Calu3 (cell line): ENCODE data around the gene DOCK1. TPM values are rescaled to one million over a fixed set of nuclear protein-coding genes. Genes with fewer than 3 reads are reported as not detected.

Experiments used
- BruUV-seq: library from RNA; stranded (reverse); fragments of 400-500 nt; replicated peaks from 2 replicates; lab custom pipeline; 2021; lab: Mats Ljungman, UMichigan
- CTCF ChIA-PET: fragments of 300-600 bp; sonication (Branson Sonifier 250); formaldehyde crosslinking; loops from one replicate; lab custom pipeline; 2022; ENCODE audit warnings: antibody characterized with exemption; lab: Charles Lee
- DNase-seq: peaks from one replicate; pipeline ENCODE4 v3.0.0; 2022
- H3K27ac Mint-ChIP-seq: one replicate; pipeline ENCODE4 v1.8.0; 2022; ENCODE audit warnings: mixed read lengths; ENCODE audit not compliant: unreplicated experiment
- H3K27me3 Mint-ChIP-seq: one replicate; pipeline ENCODE4 v1.8.0; 2022; ENCODE audit warnings: mixed read lengths; ENCODE audit not compliant: unreplicated experiment
- H3K36me3 Mint-ChIP-seq: one replicate; pipeline ENCODE4 v1.8.0; 2022; ENCODE audit warnings: mild to moderate bottlenecking, moderate library complexity, mixed read lengths; ENCODE audit not compliant: insufficient read depth, unreplicated experiment
- H3K4me1 Mint-ChIP-seq: one replicate; pipeline ENCODE4 v1.8.0; 2022; ENCODE audit warnings: mild to moderate bottlenecking, low read depth, mixed read lengths; ENCODE audit not compliant: unreplicated experiment
- H3K4me3 Mint-ChIP-seq: one replicate; pipeline ENCODE4 v1.8.0; 2022; ENCODE audit warnings: mild to moderate bottlenecking, low read depth, moderate library complexity, mixed read lengths; ENCODE audit not compliant: unreplicated experiment
- H3K9me3 Mint-ChIP-seq: one replicate; pipeline ENCODE4 v1.8.0; 2022; ENCODE audit warnings: low read depth, mixed read lengths; ENCODE audit not compliant: unreplicated experiment
- CTCF ChIP-seq: fragments of 200-600 bp; IDR thresholded peaks from one replicate; pipeline ENCODE4 v1.8.0; 2022; ENCODE audit warnings: antibody characterized with exemption; ENCODE audit not compliant: unreplicated experiment
- intact Hi-C: fragments of 100-400 bp; cut with micrococcal nuclease; formaldehyde crosslinking; loops from one replicate; pipeline ENCODE4 v1.10.0; 2022; ENCODE audit not compliant: unreplicated experiment
- total RNA-seq: library from RNA; stranded (reverse); gene quantifications from 2 replicates; pipeline ENCODE4 v1.2.3, GENCODE V29; 2022

The DOCK1 gene
- total RNA-seq, 1 experiment from 2014 or later: 34.2 TPM

GRCh38 chr10:127250031-127250430 is 344.8 kb downstream of the DOCK1 start:
- BruUV-seq: no TSS peak
- CTCF ChIA-PET: no interaction called here
- Mint-ChIP-seq H3K36me3 (no peaks in the 10 kb centered on the region), H3K27ac (no peak overlapping the region), H3K9me3 (no peaks in the 10 kb centered on the region), H3K27me3 (no peaks in the 10 kb centered on the region), H3K4me1 (no peaks in the 10 kb centered on the region), H3K4me3 (no peak overlapping the region)
- TF ChIP-seq CTCF: no peak
- DNase-seq: no peak
- intact Hi-C loops: no loop called here

GRCh38 chr10:127252818-127253217 is 347.6 kb downstream of the DOCK1 start:
- Mint-ChIP-seq H3K4me3 (no peak overlapping the region), H3K36me3 (no peaks in the 10 kb centered on the region), H3K4me1 (no peaks in the 10 kb centered on the region), H3K9me3 (no peaks in the 10 kb centered on the region), H3K27ac (no peak overlapping the region), H3K27me3 (no peaks in the 10 kb centered on the region)
- no TSS peak for BruUV-seq
- intact Hi-C loops: no loop called here
- no peak for DNase-seq
- CTCF ChIA-PET: no interaction called here
- no peak for TF ChIP-seq CTCF

GRCh38 chr10:127254276-127254675 is 349.0 kb downstream of the DOCK1 start:
- no TSS peak for BruUV-seq
- Mint-ChIP-seq H3K9me3 (no peaks in the 10 kb centered on the region), H3K4me1 (no peaks in the 10 kb centered on the region), H3K4me3 (no peak overlapping the region), H3K27ac (no peak overlapping the region), H3K36me3 (no peaks in the 10 kb centered on the region), H3K27me3 (no peaks in the 10 kb centered on the region)
- intact Hi-C loops: no loop called here
- no peak for DNase-seq
- CTCF ChIA-PET: no interaction called here
- TF ChIP-seq CTCF: no peak

- Mint-ChIP-seq H3K4me1 (no peaks in the 10 kb centered on the region), H3K9me3 (peaks cover 4% of the 10 kb centered on the region), H3K27me3 (no peaks in the 10 kb centered on the region), H3K4me3 (no peak overlapping the region), H3K27ac (no peak overlapping the region), H3K36me3 (no peaks in the 10 kb centered on the region)
- TF ChIP-seq CTCF: no peak
- CTCF ChIA-PET: no interaction called here
- no peak for DNase-seq
- BruUV-seq: no TSS peak
- intact Hi-C loops: no loop called here
Measured at GRCh38 chr10:127257395-127257794, 352.2 kb downstream of the DOCK1 start.
